Raji (cell line): ENCODE results near the gene MRPL18.

ENCODE experiments used
- POLR2A ChIP-seq: IDR thresholded peaks from 2 replicates; pipeline ENCODE4 v1.6.1; 2011; ENCODE audit warnings: low read depth, low read length, control low read depth; ENCODE audit not compliant: insufficient read depth

Gene MRPL18

DNA sequence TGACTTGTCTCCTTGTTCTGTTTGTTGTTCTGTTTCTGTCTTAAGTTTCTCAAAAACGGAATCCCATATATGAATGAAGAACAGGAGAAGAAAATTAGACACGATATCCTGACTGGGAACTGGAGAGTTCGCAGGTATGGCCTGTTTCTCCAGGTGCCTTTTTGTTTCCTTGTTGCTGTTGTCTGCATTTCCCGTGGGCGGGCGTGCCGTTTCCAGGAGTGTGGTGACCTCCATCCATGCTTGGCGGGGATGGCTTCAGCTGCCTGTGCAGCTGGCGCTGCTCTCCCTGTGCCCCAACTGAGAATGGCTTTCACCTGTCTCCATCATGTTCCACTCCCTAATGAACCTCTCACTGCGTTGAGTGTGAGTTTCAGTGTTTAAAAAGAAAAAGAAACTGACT lies 14.2 kb downstream of the MRPL18 start:
- TF ChIP-seq POLR2A = no peak

DNA sequence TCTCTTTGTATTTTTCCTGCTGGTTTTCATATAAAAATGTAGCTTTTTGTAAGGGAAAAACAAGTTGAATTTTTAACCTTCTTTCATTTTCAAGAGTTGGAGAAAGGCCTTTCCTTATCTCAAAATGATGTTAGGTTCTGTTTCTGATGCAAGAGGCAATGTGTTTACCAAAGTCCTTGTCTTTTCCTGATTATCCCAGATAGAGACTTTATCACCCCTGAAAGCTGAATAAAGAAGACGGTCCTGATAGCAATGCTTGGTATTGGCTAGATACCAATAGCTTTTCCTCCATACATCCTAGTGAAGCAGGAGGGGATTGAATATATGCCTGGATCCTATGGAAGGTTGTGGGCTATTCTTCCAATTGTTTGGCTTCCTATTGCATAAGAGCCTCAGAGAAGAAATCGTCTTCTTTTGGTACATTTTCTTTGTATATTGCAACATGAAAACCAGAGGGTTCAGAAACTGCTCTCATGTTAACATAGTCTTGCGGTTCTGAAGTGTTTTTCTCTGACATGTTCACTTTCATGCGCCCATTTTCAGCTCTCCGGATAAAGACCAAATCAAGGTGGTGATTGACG lies 15.3 kb downstream of the MRPL18 start:
- TF ChIP-seq POLR2A = no peak

DNA sequence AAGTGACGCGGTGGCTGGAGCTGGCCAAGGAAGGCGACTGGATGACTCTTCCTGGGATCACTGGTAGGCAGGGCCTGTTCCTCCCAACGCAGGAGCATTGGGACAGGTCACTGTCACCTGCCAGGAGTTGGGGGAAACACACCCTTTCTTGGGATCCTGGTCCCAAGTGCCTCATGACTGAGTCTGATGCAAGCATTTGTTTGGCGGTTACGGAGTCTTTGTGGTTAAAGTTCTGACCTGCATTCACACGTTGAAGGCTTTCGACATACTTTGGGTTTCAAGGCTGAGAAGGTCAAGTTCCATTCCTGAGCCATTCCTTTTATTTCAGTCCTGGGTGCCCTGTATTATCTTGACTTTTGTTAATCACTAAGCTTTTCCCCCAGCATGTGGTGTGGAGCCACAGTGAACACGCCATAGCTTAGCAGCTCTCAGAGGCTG lies 15.8 kb downstream of the MRPL18 start:
- no peak for TF ChIP-seq POLR2A

DNA sequence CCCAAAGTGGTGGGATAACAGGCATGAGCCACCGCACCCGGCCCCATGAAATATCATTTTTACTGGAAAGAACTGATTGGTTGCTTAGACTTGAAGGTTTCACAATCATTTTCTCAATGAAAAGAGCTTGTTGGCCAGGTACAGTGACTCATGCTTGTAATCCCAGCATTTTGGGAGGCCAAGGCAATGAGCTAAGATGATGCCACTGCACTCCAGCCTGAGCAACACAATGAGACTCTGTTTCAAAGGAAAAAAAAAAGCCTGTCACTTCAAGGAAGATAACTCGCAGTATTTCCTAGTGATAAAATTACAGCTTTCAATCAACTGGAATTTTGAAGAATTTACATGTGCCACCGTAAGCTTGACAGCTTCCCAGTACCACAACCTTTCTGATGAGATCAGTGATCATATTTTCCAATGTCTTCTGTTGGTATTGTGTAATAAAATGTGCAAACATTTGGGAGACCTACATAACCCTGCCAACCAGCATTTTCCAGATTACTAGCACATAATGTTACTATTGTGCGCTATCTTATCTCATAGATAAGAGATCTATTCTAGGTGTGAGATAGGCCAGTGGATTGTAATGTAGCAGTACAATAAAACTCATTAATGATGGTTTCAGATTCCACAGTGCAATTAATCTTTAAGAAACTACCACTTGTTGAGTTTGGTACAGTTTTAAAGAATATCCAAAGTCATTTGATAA lies 17.0 kb downstream of the MRPL18 start:
- no peak for TF ChIP-seq POLR2A

DNA sequence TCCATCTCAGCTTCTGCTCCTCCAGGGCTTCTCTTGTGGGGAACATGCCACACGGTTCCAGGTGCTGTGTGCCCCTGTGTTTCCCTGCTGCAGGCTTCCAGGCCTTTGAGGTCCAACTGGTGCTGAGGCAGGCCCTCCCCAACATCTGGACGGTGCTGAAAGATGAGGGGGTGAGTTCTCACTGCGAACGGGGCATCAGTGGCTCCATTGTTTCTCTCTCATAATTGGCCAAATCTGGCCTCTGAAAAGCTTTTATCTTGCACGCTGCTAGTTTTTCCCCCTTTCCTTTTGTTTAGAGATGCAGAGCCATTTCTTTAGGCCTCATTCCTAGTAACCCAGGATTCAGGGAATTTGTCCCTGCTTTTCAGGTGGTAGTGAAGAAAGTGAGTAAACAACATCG lies 18.4 kb downstream of the MRPL18 start:
- no peak for TF ChIP-seq POLR2A

- TF ChIP-seq POLR2A = no peak
Observed at GRCh38 chr6:159809149-159809548, 18.9 kb downstream of the MRPL18 start.

DNA sequence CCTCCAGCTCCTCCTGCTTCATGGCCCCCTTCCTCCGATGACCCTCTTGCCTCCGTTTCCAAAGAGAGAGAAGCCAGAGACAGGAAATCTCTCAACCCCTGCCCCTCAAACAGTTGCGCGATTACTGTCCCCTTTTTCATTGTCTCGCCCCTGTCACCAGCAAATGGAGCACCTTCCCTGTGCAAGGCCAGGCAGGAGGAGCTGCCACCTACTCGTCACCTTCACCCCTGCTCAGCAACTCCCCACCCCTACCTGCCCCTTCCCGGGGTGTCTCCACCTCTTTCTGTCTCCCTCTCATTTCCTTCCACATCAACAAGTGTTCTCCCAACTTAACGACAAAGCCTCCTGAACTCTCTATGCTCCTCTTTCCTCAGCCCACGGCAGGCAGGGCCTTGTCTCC lies 23.5 kb downstream of the MRPL18 start:
- no peak for TF ChIP-seq POLR2A

DNA sequence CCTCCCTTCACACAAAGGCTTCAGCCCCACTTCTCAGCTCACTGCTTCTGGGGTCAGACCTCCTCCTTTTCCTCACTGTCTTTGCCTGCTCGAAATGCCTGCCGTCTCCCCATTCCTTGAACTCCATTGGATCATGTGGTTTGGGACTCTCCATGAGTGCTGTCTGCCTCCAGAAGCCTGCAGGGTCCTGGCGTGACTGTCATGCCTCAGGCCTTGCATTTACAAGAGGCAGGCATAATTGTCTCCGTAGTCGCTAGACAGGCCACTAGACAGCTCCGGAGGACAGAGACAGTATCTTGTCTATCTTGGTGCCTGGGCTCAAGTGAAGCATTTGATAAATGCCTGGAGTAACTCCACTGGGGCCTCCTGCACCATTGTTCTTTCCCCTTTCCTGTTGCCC lies 25.1 kb downstream of the MRPL18 start:
- no peak for TF ChIP-seq POLR2A

DNA sequence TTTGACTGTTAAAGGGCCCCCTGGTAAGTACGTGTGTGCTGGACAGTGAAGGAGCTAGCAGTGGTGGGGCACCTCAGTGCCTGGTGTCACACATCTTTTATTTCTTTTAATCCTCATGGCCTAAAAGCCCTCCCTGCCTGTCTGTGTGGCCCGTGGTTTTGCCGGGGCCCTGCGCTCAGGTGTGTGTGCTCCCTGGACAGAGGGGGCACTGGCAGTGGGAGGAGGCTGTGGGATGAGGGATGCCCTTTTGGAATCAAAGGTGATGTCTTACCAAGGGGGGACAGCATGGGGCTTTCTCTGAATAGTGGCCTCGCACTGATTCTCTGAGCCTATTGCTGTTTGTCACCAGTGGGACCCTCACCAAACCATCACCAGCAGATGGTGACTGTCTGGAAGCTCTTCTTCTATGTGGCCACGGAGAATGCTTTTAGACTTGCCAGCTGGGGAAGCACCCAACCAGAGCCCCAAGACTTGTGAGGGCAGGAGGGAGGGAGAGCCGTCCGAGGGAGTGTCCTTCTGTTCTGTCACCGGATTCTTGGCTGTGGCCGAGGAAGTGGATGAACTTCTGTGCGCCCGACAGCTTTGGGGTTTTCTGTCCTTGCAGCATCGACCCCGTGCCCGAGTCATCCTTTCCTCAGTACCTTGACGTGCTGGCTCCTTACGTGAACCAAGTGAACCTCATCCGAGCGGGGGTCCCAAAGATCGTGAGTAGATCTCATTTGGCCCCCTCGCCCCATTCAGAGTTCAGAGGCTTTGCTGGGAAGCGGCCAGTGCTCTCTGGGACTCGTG lies 27.9 kb downstream of the MRPL18 start:
- no peak for TF ChIP-seq POLR2A

DNA sequence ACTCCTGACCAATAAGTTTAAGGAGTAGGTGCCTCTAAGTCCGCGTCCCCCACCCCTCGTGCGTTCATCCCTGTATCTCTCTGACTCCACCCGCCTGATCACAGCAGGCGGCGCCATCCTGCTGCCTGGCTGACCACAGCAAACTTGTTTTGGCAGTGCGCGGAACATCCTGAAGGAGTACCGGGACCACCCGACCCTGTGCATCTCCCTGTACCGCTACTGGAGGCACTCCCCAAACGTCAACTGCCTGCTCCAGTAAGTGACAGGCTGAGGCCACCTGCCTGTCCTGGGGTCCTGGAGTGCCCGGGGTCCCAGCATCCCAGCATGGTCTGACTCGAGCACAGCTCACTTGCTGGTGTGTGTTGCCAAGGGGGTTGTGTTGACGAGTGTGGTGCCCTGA lies 28.8 kb downstream of the MRPL18 start:
- TF ChIP-seq POLR2A = no peak

GRCh38 chr6:159819932-159820640 lies 29.8 kb downstream of the MRPL18 start:
- TF ChIP-seq POLR2A = no peak

GRCh38 chr6:159821122-159821521 lies 30.9 kb downstream of the MRPL18 start:
- no peak for TF ChIP-seq POLR2A

GRCh38 chr6:159821726-159822125 lies 31.5 kb downstream of the MRPL18 start:
- no peak for TF ChIP-seq POLR2A

- no peak for TF ChIP-seq POLR2A
Observed at GRCh38 chr6:159823953-159824352, 33.7 kb downstream of the MRPL18 start.

- TF ChIP-seq POLR2A = no peak
Observed at GRCh38 chr6:159826004-159826403, 35.7 kb downstream of the MRPL18 start.
